Endodermal cell (in vitro differentiated cells): ENCODE measurements around the gene FARP1. TPM values are rescaled to one million over a fixed set of nuclear protein-coding genes. Genes with fewer than 3 reads are reported as not detected.

Source experiments
- DNase-seq: peaks from one replicate; pipeline ENCODE4 v3.0.0-alpha.2; 2017
- H3K27ac ChIP-seq: 2 replicates; pipeline ENCODE4 v1.5.1; 2013; ENCODE audit warnings: mild to moderate bottlenecking, low read depth, low read length, moderate library complexity
- H3K27me3 ChIP-seq: 2 replicates; pipeline ENCODE4 v1.6.1; 2013; ENCODE audit warnings: mild to moderate bottlenecking, low read length, moderate library complexity; ENCODE audit not compliant: insufficient read depth, control insufficient read depth, poor library complexity, severe bottlenecking
- H3K36me3 ChIP-seq: 2 replicates; pipeline ENCODE4 v1.7.0; 2013; ENCODE audit warnings: mild to moderate bottlenecking, low read length, moderate library complexity; ENCODE audit not compliant: control insufficient read depth, insufficient read depth
- H3K4me1 ChIP-seq: one replicate; pipeline ENCODE4 v1.7.0; 2013; ENCODE audit warnings: low read length; ENCODE audit not compliant: control insufficient read depth, insufficient read depth
- H3K4me3 ChIP-seq: 2 replicates; pipeline ENCODE4 v1.5.1; 2013; ENCODE audit warnings: mild to moderate bottlenecking, low read length, moderate library complexity
- H3K9ac ChIP-seq: 2 replicates; pipeline ENCODE4 v1.6.1; 2013; ENCODE audit warnings: mild to moderate bottlenecking, low read length, moderate library complexity; ENCODE audit not compliant: poor library complexity, severe bottlenecking; ENCODE audit errors: extremely low read depth
- H3K9me3 ChIP-seq: 2 replicates; pipeline ENCODE4 v1.6.1; 2013; ENCODE audit warnings: mild to moderate bottlenecking, low read length, moderate library complexity; ENCODE audit not compliant: control insufficient read depth
- H3K27ac Mint-ChIP-seq: 2 replicates; pipeline ENCODE4 v1.8.0; 2020; ENCODE audit warnings: mixed read lengths
- H3K27me3 Mint-ChIP-seq: 2 replicates; pipeline ENCODE4 v1.8.0; 2021; ENCODE audit warnings: mild to moderate bottlenecking, mixed read lengths; ENCODE audit not compliant: insufficient read depth
- H3K36me3 Mint-ChIP-seq: 2 replicates; pipeline ENCODE4 v1.8.0; 2020; ENCODE audit warnings: low read depth, mixed read lengths
- H3K4me1 Mint-ChIP-seq: 2 replicates; pipeline ENCODE4 v1.8.0; 2020; ENCODE audit warnings: mixed read lengths
- H3K4me3 Mint-ChIP-seq: 2 replicates; pipeline ENCODE4 v1.8.0; 2020; ENCODE audit warnings: mild to moderate bottlenecking, moderate library complexity, mixed read lengths
- H3K9me3 Mint-ChIP-seq: 2 replicates; pipeline ENCODE4 v1.8.0; 2020; ENCODE audit warnings: mild to moderate bottlenecking, mixed read lengths
- CTCF ChIP-seq: fragments of 200-600 bp; sonication (generic); conservative IDR thresholded peaks from 2 replicates; pipeline ENCODE4 v1.5.0; 2021; ENCODE audit warnings: antibody characterized with exemption, mild to moderate bottlenecking
- WGBS, 2 experiments: methylation state at CpG; one replicate each; pipeline versions ENCODE4 v1.1.5 to v1.1.7; 2013; ENCODE audit warnings: missing lambda C conversion rate in 2 of 2, mixed read lengths in 1 of 2; ENCODE audit not compliant: insufficient coverage in 1 of 2, insufficient read length in 1 of 2; 5-methylcytosine and 5-hydroxymethylcytosine counted together
- total RNA-seq, 2 donors: library from RNA; stranded (reverse); fragmentation: NEBNext Ultra II Directional in 1 of 2; extraction: Animal tissue kit (Norgen Biotek cat#: 25700) in 1 of 2; gene quantifications; 2 replicates in 1 of 2; 3 replicates in 1 of 2; pipeline ENCODE4 v1.2.1, GENCODE V29; 2021

The FARP1 gene
- total RNA-seq, 2 donors from 2014 or later = 237 to 319 TPM

GRCh38 chr13:98484289-98485219, 341.7 kb downstream of the FARP1 start:
- peak; percentile 94 for DNase-seq
- peaks cover 55% of the 10 kb centered on the region for H3K4me1 Mint-ChIP-seq
- Histone ChIP-seq H3K27me3 (no peaks in the 10 kb centered on the region), H3K36me3 (peaks cover 19% of the 10 kb centered on the region), H3K4me3 (peak overlapping the region; percentile 56), H3K4me1 (peaks cover 10% of the 10 kb centered on the region), H3K9me3 (no peaks in the 10 kb centered on the region), H3K9ac (peak overlapping the region; percentile 57), H3K27ac (peak overlapping the region; percentile 19)
- peaks cover 10% of the 10 kb centered on the region for H3K36me3 Mint-ChIP-seq
- no peaks in the 10 kb centered on the region for H3K9me3 Mint-ChIP-seq
- H3K27ac Mint-ChIP-seq = peak overlapping the region; percentile 95
- peak overlapping the region; percentile 42 for H3K4me3 Mint-ChIP-seq
- H3K27me3 Mint-ChIP-seq = no peaks in the 10 kb centered on the region
- 28 to 29% methylated on average over 17 to 21 of the region's 21 CpGs for WGBS, 2 experiments
- TF ChIP-seq CTCF = no peak

- Mint-ChIP-seq H3K9me3 (no peaks in the 10 kb centered on the region), H3K36me3 (peaks cover 10% of the 10 kb centered on the region), H3K4me1 (peaks cover 51% of the 10 kb centered on the region), H3K27me3 (no peaks in the 10 kb centered on the region), H3K27ac (peak overlapping the region; percentile 95), H3K4me3 (no peak overlapping the region)
- no peak overlapping the region for H3K27ac ChIP-seq
- no peak for TF ChIP-seq CTCF
- H3K27me3 ChIP-seq = no peaks in the 10 kb centered on the region
- H3K4me1 ChIP-seq = peaks cover 9% of the 10 kb centered on the region
- DNase-seq = peak; percentile 53
- H3K36me3 ChIP-seq = peaks cover 17% of the 10 kb centered on the region
- H3K4me3 ChIP-seq = no peak overlapping the region
- H3K9me3 ChIP-seq = no peaks in the 10 kb centered on the region
- WGBS, 2 experiments = 92 to 95% methylated on average over 2 to 10 of the region's 11 CpGs
- no peak overlapping the region for H3K9ac ChIP-seq
These were observed 342.7 kb downstream of the FARP1 start for GRCh38 chr13:98485561-98485960.

- no peak overlapping the region for H3K27ac Mint-ChIP-seq
- Histone ChIP-seq H3K27ac (no peak overlapping the region), H3K4me3 (no peak overlapping the region), H3K27me3 (no peaks in the 10 kb centered on the region), H3K9me3 (no peaks in the 10 kb centered on the region), H3K36me3 (peaks cover 10% of the 10 kb centered on the region), H3K9ac (no peak overlapping the region), H3K4me1 (peaks cover 9% of the 10 kb centered on the region)
- no peaks in the 10 kb centered on the region for H3K9me3 Mint-ChIP-seq
- no peaks in the 10 kb centered on the region for H3K27me3 Mint-ChIP-seq
- no peak overlapping the region for H3K4me3 Mint-ChIP-seq
- H3K4me1 Mint-ChIP-seq = peaks cover 51% of the 10 kb centered on the region
- H3K36me3 Mint-ChIP-seq = peaks cover 3% of the 10 kb centered on the region
- DNase-seq = peak; percentile 48
- TF ChIP-seq CTCF = no peak
- WGBS, 2 experiments = 92 to 96% methylated on average over 8 of the region's 8 CpGs
These were observed 343.5 kb downstream of the FARP1 start for GRCh38 chr13:98486412-98486811.
